ENCODE data around the gene LAGE3. TPM values are rescaled to one million over a fixed set of nuclear protein-coding genes. Genes with fewer than 3 reads are reported as not detected.

The LAGE3 gene
- total and polyA plus RNA-seq, 2 of the 13 experiments (the other 11 are each of a cell fraction or from before 2014, with no cell fraction given) = 7.6 to 12.7 TPM

GRCh38 chrX:154476821-154477220 is 2.3 kb downstream of the LAGE3 start (continued):
- TF ChIP-seq SOX13 (IDR thresholded peaks at IDR 0.05) = no peak
- no peak for TF ChIP-seq SOX13 (CRISPR knock-in tag; conservative IDR thresholded peaks at IDR 0.05 in 1 of 2, IDR thresholded peaks at IDR 0.05 in 1 of 2)
- no peak for TF ChIP-seq PRPF4 (IDR thresholded peaks at IDR 0.05; ENCODE audit: low read depth, low read length, poor library complexity, severe bottlenecking)
- TF ChIP-seq YEATS4 (CRISPR knock-in tag; IDR thresholded peaks at IDR 0.05; ENCODE audit: borderline replicate concordance) = no peak
- TF ChIP-seq MTA3 (CRISPR knock-in tag; IDR thresholded peaks at IDR 0.05) = no peak
- no peak for TF ChIP-seq NR1H2 (CRISPR knock-in tag; IDR thresholded peaks at IDR 0.05; ENCODE audit: borderline replicate concordance, low read depth)
- no peak for TF ChIP-seq SRSF4 (IDR thresholded peaks at IDR 0.05; ENCODE audit: low read depth, low read length, poor library complexity, severe bottlenecking)

DNA sequence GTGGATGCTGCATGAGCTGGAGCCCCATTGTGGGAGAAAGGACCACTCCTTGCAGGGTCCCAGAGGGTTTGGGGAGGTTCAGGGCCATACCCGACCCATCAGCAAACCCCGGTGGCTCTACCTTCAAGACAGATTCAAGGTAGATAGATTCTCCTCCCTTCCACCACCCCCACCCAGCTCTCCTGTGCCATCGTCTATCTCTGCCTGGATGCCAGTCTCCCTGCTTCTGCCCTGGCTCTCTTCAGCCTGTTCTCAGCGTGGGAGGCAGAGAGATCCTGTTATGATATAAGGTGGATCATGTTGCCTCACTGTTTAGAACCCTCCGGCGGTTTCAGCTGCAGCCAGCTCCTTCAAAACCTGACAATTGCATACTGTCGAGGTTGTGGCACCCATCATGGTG is 5.4 kb downstream of the LAGE3 start:
- Histone ChIP-seq H2AFZ (ENCODE audit: low read length) (no peak overlapping the region), H3K9me3 (ENCODE audit: low read length) (no peaks in the 10 kb centered on the region), H3K36me3 (replicated peaks in 1 of 2; ENCODE audit: control insufficient read depth in 1 of 2, insufficient read depth in 2 of 2, low read length in 2 of 2) (peaks cover 2 to 3% of the 10 kb centered on the region in 2 experiments; a peak in 1 of 5 replicates), H3K4me1 (ENCODE audit: insufficient read depth, low read length) (peaks cover 20% of the 10 kb centered on the region), H3K4me3 (replicated peaks in 1 of 3; ENCODE audit: insufficient read depth in 1 of 3, low read depth in 2 of 3, low read length in 3 of 3) (no peak overlapping the region), H4K20me1 (ENCODE audit: insufficient read depth, low read length) (no peaks in the 10 kb centered on the region), H3K9ac (ENCODE audit: insufficient read depth, low read depth, low read length) (no peak overlapping the region), H3K4me2 (ENCODE audit: low read depth, low read length) (no peak overlapping the region), H3K27ac (ENCODE audit: extremely low read length, insufficient read depth, low read length) (no peak overlapping the region), H3K79me2 (ENCODE audit: insufficient read depth, low read length) (no peaks in the 10 kb centered on the region), H3K27me3 (ENCODE audit: control insufficient read depth in 1 of 2, insufficient read depth in 2 of 2, low read length in 2 of 2) (no peaks in the 10 kb centered on the region)
- 96% methylated on average over 4 of the region's 7 CpGs for WGBS (ENCODE audit: low lambda C conversion rate)
- ATAC-seq = no peak
- intact Hi-C loops (cut with micrococcal nuclease; ENCODE audit: unreplicated experiment) = no loop called here
- CTCF ChIA-PET (ENCODE audit: low intra/inter-chr PET ratio, low total read pairs) = no interaction called here
- FAIRE-seq = no peak
- POLR2A ChIA-PET = interaction anchor here (1.3 to 1.4 kb wide), 2 partner anchors 17 to 76 kb away, joined by 3 to 4 read pairs; partner anchors contain the start of gene SLC10A3
- no TSS peak for BruUV-seq (replicated peaks)
- in situ Hi-C loops (cut with HindIII; ENCODE audit: extremely low pct_ligation_motif_present, low pct_unique_long_range_greater_than_20kb) = no loop called here
- TF ChIP-seq NR0B2 (CRISPR knock-in tag; IDR thresholded peaks at IDR 0.05) (no peak), ZNF777 (CRISPR knock-in tag; IDR thresholded peaks at IDR 0.05) (no peak), ZNF432 (CRISPR knock-in tag; IDR thresholded peaks at IDR 0.05; ENCODE audit: borderline replicate concordance) (no peak), PRDM10 (CRISPR knock-in tag; IDR thresholded peaks at IDR 0.05; ENCODE audit: low read depth) (no peak), FIP1L1 (IDR thresholded peaks at IDR 0.05; ENCODE audit: borderline replicate concordance, insufficient read depth, low read depth, low read length) (no peak), NCOR1 (IDR thresholded peaks at IDR 0.05; ENCODE audit: borderline replicate concordance, low read length) (no peak), LCORL (IDR thresholded peaks at IDR 0.05) (no peak), LCORL (CRISPR knock-in tag; IDR thresholded peaks at IDR 0.05) (no peak), ZNF629 (CRISPR knock-in tag; conservative IDR thresholded peaks at IDR 0.05) (no peak), SATB2 (CRISPR knock-in tag; IDR thresholded peaks at IDR 0.05) (no peak)
- no peak for DNase-seq (ENCODE audit: low spot score)
